Spleen (tissue), 13 donors: ENCODE measurements around the gene ZNF37A. TPM values are rescaled to one million over a fixed set of nuclear protein-coding genes. Genes with fewer than 3 reads are reported as not detected.

ENCODE experiments used
- DNase-seq: peaks from one replicate; pipeline ENCODE4 v3.0.0-alpha.2; 2020
- H3K27ac ChIP-seq, 8 donors: fragments of 200-600 bp; sonication (generic) in 7 of 8; 1 replicate in 4 of 8; 2 replicates in 4 of 8; pipeline versions ENCODE4 v1.5.0 to v1.8.0; 2016 to 2021; ENCODE audit warnings: inconsistent platforms in 4 of 8, mild to moderate bottlenecking in 4 of 8, moderate library complexity in 1 of 8
- H3K27me3 ChIP-seq, 7 donors: fragments of 200-600 bp; sonication (generic) in 6 of 7; replicated peaks in 1 of 7; 1 replicate in 4 of 7; 2 replicates in 3 of 7; pipeline versions ENCODE4 v1.5.0 to v1.8.0; 2016 to 2021; ENCODE audit warnings: inconsistent platforms in 3 of 7, mild to moderate bottlenecking in 1 of 7
- H3K36me3 ChIP-seq, 6 donors: fragments of 200-600 bp; sonication (generic) in 5 of 6; 1 replicate in 4 of 6; 2 replicates in 2 of 6; pipeline versions ENCODE4 v1.5.0 to v1.8.0; 2016 to 2021; ENCODE audit warnings: inconsistent platforms in 2 of 6
- H3K4me1 ChIP-seq, 6 donors: fragments of 200-600 bp; sonication (generic) in 5 of 6; 1 replicate in 3 of 6; 2 replicates in 3 of 6; pipeline versions ENCODE4 v1.5.0 to v1.8.0; 2016 to 2021; ENCODE audit warnings: inconsistent platforms in 3 of 6
- H3K4me3 ChIP-seq, 8 donors: fragments of 200-600 bp; sonication (generic) in 7 of 8; 1 replicate in 4 of 8; 2 replicates in 4 of 8; pipeline versions ENCODE4 v1.5.0 to v1.8.0; 2016 to 2021; ENCODE audit warnings: inconsistent platforms in 4 of 8, mild to moderate bottlenecking in 4 of 8, moderate library complexity in 2 of 8
- H3K9me3 ChIP-seq, 8 donors: fragments of 200-600 bp; sonication (generic) in 7 of 8; 1 replicate in 4 of 8; 2 replicates in 4 of 8; pipeline versions ENCODE4 v1.5.0 to v1.8.0; 2016 to 2021; ENCODE audit warnings: inconsistent platforms in 4 of 8
- POLR2A ChIP-seq, 3 donors: fragments of 450-650 bp; IDR thresholded peaks; one replicate each; pipeline ENCODE4 v1.5.1; 2017; ENCODE audit warnings: antibody characterized with exemption in 3 of 3, mild to moderate bottlenecking in 1 of 3
- POLR2AphosphoS5 ChIP-seq, 3 donors: sonication (generic); formaldehyde crosslinking; IDR thresholded peaks; one replicate each; pipeline ENCODE4 v1.5.1; 2017; ENCODE audit warnings: antibody characterized with exemption in 3 of 3
- WGBS, 5 donors: extraction: QIAGEN DNeasy Blood & Tissue Kit in 3 of 5; methylation state at CpG; one replicate each; pipeline versions ENCODE4 v1.1.5 to v1.1.7; 2013 to 2018; 5-methylcytosine and 5-hydroxymethylcytosine counted together
- intact Hi-C: fragments of 100-400 bp; cut with DNase I; formaldehyde crosslinking; loops from one replicate; pipeline ENCODE4 v1.15.0; 2023; ENCODE audit warnings: low total_unique reads
- long read RNA-seq, 2 donors: transcript quantifications; one replicate each; lab custom pipeline, GENCODE V29; 2026
- polyA plus RNA-seq, 3 donors: library from polyadenylated mRNA; stranded (reverse); fragments of 200-250 nt; gene quantifications; one replicate each; pipeline ENCODE4 v1.2.1, GENCODE V29; 2013
- total RNA-seq, 7 donors: library from RNA; depleted of rRNA in 3 of 7; stranded (reverse); fragments of >200 nt in 3 of 7; fragmentation: NEBNext Ultra II Directional in 4 of 7; extraction: Animal tissue kit (Norgen Biotek cat#: 25700) in 4 of 7; gene quantifications; one replicate each; pipeline versions ENCODE4 v1.1.0 to v1.2.1, GENCODE V29; 2016 to 2021
- TF ChIP-seq, protein P1 (sequence below), 11 experiments: fragments of 200-600 bp in 7 of 11; fragments of 450-650 bp in 4 of 11; sonication (generic) in 4 of 11; IDR thresholded peaks in 8 of 11; conservative IDR thresholded peaks in 3 of 11; 1 replicate in 7 of 11; 2 replicates in 4 of 11; pipeline versions ENCODE4 v1.4.0 to v1.8.0; 2016 to 2021; ENCODE audit warnings: antibody characterized with exemption in 11 of 11, inconsistent platforms in 4 of 11, mild to moderate bottlenecking in 1 of 11
- donor health status: healthy with polysubstance abuse.
- donor health status: DM: no; HTN: no; CAD: no; lungs with moderate emphysema.
- donor health status: DM: no; HTN: no; CAD: no.
- donor health status: Bipolar disorder and iron deficiency.
- donor health status: healthy.
- donor health status: DM: no; HTN: no; CAD: no.
- donor health status: DM: yes; HTN: yes; CAD: no.

Gene ZNF37A
- total RNA-seq (10 to 100 TPM; 16.7 to 31.2 (median 23.2) TPM), polyA plus RNA-seq (1 to 10 TPM; 3.1 to 4.9 (median 3.6) TPM)
- long read RNA-seq, donor 1 = 0 reads
- long read RNA-seq, donor 2 = 0 reads

DNA sequence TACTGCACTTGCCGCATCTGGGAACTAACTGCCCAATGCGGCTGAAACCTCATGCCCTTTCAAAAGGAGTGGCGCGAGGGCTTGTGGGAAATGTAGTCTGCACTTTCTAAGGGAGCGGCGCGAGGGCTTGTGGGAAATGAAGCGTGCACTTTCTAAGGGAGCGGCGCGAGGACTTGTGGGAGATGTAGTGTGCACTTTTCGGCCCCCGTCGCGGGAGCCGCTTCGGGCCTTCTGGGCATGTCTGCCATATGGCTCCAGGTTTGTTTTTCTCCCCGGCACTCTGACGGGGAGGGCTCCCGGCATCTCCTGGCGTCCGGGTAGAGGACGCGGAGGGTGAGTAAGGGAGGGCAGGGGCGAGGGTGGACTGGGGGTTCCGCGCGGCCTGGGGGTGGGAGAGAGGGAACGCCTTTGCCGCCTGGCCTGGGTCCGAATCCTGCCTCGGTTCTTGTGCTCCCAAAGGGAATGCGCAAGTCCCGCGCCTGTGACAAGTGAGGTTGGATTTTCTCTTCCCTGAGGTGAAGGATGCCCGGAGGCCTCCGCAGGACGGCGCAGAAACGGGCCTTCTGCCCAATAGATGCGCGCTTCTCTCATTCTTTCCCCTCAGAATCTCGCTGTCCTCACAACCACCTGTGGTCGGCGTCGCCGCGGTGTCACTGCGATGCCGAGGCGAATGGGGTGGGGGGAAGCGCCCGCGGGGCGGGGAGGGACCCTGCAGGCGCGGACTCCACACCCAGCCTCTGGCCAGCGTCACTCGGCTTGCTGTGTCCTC lies at the start of gene ZNF37A:
Gene ZNF37A, plus strand, starts transcription at position 180 of the 769 bp plus-strand sequence. CDS start 2,281 bp downstream, outside the sequence.
- TF ChIP-seq POLR2AphosphoS5 (IDR thresholded peaks at IDR 0.05) (peak; percentile 81 to 92 (median 83)), POLR2A (IDR thresholded peaks at IDR 0.05) (peak in 1 of 3 donors; percentile 33)
- TF ChIP-seq, protein P1, sequence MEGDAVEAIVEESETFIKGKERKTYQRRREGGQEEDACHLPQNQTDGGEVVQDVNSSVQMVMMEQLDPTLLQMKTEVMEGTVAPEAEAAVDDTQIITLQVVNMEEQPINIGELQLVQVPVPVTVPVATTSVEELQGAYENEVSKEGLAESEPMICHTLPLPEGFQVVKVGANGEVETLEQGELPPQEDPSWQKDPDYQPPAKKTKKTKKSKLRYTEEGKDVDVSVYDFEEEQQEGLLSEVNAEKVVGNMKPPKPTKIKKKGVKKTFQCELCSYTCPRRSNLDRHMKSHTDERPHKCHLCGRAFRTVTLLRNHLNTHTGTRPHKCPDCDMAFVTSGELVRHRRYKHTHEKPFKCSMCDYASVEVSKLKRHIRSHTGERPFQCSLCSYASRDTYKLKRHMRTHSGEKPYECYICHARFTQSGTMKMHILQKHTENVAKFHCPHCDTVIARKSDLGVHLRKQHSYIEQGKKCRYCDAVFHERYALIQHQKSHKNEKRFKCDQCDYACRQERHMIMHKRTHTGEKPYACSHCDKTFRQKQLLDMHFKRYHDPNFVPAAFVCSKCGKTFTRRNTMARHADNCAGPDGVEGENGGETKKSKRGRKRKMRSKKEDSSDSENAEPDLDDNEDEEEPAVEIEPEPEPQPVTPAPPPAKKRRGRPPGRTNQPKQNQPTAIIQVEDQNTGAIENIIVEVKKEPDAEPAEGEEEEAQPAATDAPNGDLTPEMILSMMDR (IDR thresholded peaks at IDR 0.05 in 8 of 11, conservative IDR thresholded peaks at IDR 0.05 in 3 of 11) = peak in 4 of 11 experiments; percentile 5 to 39 (median 24)
- peaks cover 5 to 28% (median 18%) of the 10 kb centered on the region in 6 donors for H3K4me1 ChIP-seq
- intact Hi-C loops = loop anchor here (10.0 kb wide), 3 partner anchors 80 to 240 kb away; partner anchors contain the start of genes ZNF248, ZNF25 and ZNF33A
- peak within 1 kb of the TSS; percentile 64 to 85 (median 76) for H3K4me3 ChIP-seq
- H3K27me3 ChIP-seq = no peaks in the 10 kb centered on the region
- H3K27ac ChIP-seq = peak within 1 kb of the TSS; percentile 84 to 92 (median 86)
- H3K36me3 ChIP-seq = peaks cover 0 to 38% (median 30%) of the 10 kb centered on the region in 6 donors
- WGBS, 5 donors = 0 to 1% (median 0%) methylated on average over 31 to 59 of the region's 59 CpGs
- H3K9me3 ChIP-seq = peaks cover 0 to 11% (median 6%) of the 10 kb centered on the region in 8 donors
- peak; percentile 97 for DNase-seq

DNA sequence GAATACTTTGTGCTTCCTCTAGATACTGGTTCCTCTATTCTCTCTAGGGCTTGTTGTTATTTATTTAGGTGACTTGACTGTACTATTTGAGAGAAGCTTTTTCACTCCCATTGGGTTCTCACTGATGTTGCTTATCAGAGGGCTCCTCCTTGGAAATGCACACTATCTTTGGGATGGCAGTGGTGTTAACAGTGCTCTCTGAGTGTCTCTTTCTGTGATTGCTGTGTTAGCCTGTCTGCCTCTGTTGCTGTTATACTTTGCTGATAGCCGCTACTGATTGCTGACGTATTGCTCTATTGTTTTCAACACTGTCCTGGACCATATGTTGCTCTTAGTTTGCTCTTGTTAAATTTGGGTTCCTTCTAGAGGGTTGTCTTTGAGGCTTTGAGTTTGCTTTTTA lies 49.0 kb upstream of the ZNF37A start:
- TF ChIP-seq POLR2A (IDR thresholded peaks at IDR 0.05) = no peak
- Histone ChIP-seq H3K27me3 (no peaks in the 10 kb centered on the region), H3K4me3 (no peak overlapping the region), H3K4me1 (peaks cover 0 to 7% (median 0%) of the 10 kb centered on the region in 6 donors), H3K9me3 (peaks cover 0 to 23% (median 4%) of the 10 kb centered on the region in 8 donors), H3K27ac (no peak overlapping the region), H3K36me3 (peaks cover 0 to 94% (median 21%) of the 10 kb centered on the region in 6 donors)
- intact Hi-C loops = no loop called here
- WGBS, 5 donors = 50 to 98% (median 75%) methylated on average over 2 of the region's 2 CpGs
- no peak for DNase-seq

DNA sequence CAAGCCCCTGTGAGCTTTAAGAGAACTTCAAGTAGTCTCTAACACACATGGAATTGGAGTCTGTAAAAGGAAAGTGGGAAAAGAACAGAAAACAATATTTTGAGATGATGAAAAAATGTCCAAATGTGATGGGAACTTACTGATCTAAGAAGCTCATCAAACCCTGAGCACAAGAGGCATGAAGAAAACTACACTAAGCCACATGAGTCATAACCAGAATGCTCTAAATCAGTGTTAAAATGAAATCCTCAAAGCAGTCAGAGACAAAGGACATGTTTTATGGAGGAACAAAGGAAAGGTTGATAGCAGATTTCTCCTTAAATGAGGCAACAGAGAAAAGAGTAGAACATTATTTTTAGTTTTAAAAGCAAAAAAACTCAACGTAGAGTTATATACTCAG lies 46.5 kb upstream of the ZNF37A start:
- no peak for DNase-seq
- peaks cover 0 to 48% (median 28%) of the 10 kb centered on the region in 8 donors for H3K9me3 ChIP-seq
- no peak overlapping the region for H3K27ac ChIP-seq
- TF ChIP-seq, protein P1 (IDR thresholded peaks at IDR 0.05 in 8 of 11, conservative IDR thresholded peaks at IDR 0.05 in 3 of 11) = no peak
- TF ChIP-seq POLR2A (IDR thresholded peaks at IDR 0.05) = no peak
- TF ChIP-seq POLR2AphosphoS5 (IDR thresholded peaks at IDR 0.05) = no peak
- H3K27me3 ChIP-seq = no peaks in the 10 kb centered on the region
- H3K4me3 ChIP-seq = no peak overlapping the region
- 76 to 92% (median 91%) methylated on average over 1 of the region's 1 CpG for WGBS, 5 donors
- intact Hi-C loops = no loop called here
- H3K36me3 ChIP-seq = peaks cover 0 to 99% (median 24%) of the 10 kb centered on the region in 6 donors
- H3K4me1 ChIP-seq = peaks cover 0 to 5% (median 0%) of the 10 kb centered on the region in 6 donors

DNA sequence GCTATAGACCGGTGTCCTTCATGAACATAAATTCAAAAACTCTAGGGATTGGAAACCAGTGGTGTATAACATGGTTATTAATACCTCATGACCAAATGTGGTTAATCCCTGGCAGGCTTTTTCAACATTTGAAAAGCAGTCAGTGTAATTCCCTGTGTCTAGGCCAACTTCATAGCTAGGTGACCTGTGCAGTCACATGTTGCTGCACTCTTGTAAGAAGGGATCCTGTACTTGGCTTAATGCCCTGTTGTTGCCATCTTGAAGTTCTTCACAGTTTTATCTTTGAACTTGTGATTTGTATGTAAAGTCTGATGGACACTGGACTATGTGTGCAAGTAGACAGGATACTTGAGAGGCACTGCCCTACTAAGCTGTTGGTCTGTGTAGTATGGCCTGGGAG lies 43.9 kb upstream of the ZNF37A start:
- TF ChIP-seq POLR2A (IDR thresholded peaks at IDR 0.05) (no peak), POLR2AphosphoS5 (IDR thresholded peaks at IDR 0.05) (no peak)
- TF ChIP-seq, protein P1 (IDR thresholded peaks at IDR 0.05 in 8 of 11, conservative IDR thresholded peaks at IDR 0.05 in 3 of 11) = no peak
- peaks cover 12 to 99% (median 40%) of the 10 kb centered on the region in 6 donors for H3K36me3 ChIP-seq
- intact Hi-C loops = no loop called here
- H3K27me3 ChIP-seq = no peaks in the 10 kb centered on the region
- H3K4me1 ChIP-seq = no peaks in the 10 kb centered on the region
- H3K4me3 ChIP-seq = no peak overlapping the region
- no peak overlapping the region for H3K27ac ChIP-seq
- DNase-seq = no peak
- peaks cover 7 to 73% (median 53%) of the 10 kb centered on the region in 8 donors for H3K9me3 ChIP-seq
- WGBS, 5 donors = 85 to 95% (median 90%) methylated on average over 1 of the region's 1 CpG
